CD4-positive, CD25-positive, alpha-beta regulatory T cell (primary cell): ENCODE data around the gene ZNF598. TPM values are rescaled to one million over a fixed set of nuclear protein-coding genes. Genes with fewer than 3 reads are reported as not detected.
"Not testable (repeated sequence)": the region's sequence is repeated elsewhere in the genome, so short reads cannot be mapped to it uniquely, and the experiment has no call there.

Source experiments
- ATAC-seq, 2 donors: fragments of 150-1000 bp; cut with Tn5 transposase; one replicate each; pipeline ENCODE4 v1.10.0; 2021; ENCODE audit warnings: low read depth in 2 of 2, moderate number of reproducible peaks in 2 of 2, moderate library complexity in 1 of 2
- DNase-seq, 3 donors: peaks; one replicate each; pipeline versions ENCODE4 v3.0.0 to v3.0.0-alpha.2; 2012 to 2022; ENCODE audit warnings: mixed read lengths in 1 of 3
- H3K27ac ChIP-seq: one replicate; pipeline ENCODE4 v1.7.0; 2013; ENCODE audit warnings: mild to moderate bottlenecking, low read length; ENCODE audit not compliant: insufficient read depth, poor library complexity, severe bottlenecking
- H3K27me3 ChIP-seq: one replicate; pipeline ENCODE4 v1.7.0; 2013; ENCODE audit warnings: low read length; ENCODE audit not compliant: control insufficient read depth, insufficient read depth
- H3K36me3 ChIP-seq: one replicate; pipeline ENCODE4 v1.7.0; 2013; ENCODE audit warnings: mild to moderate bottlenecking, low read length, moderate library complexity; ENCODE audit not compliant: control insufficient read depth, insufficient read depth
- H3K4me1 ChIP-seq: 2 replicates; pipeline ENCODE4 v1.7.0; 2013; ENCODE audit warnings: mild to moderate bottlenecking, low read length; ENCODE audit not compliant: insufficient read depth, control insufficient read depth, poor library complexity, severe bottlenecking
- H3K4me3 ChIP-seq: one replicate; pipeline ENCODE4 v1.7.0; 2013; ENCODE audit warnings: low read depth, mild to moderate bottlenecking, low read length, moderate library complexity
- H3K9me3 ChIP-seq, 2 experiments: 1 replicate in 1 of 2; 2 replicates in 1 of 2; pipeline ENCODE4 v1.7.0; 2013; ENCODE audit warnings: low read length in 2 of 2, mild to moderate bottlenecking in 1 of 2, moderate library complexity in 1 of 2; ENCODE audit not compliant: control insufficient read depth in 2 of 2
- H3K27ac Mint-ChIP-seq, 3 donors: one replicate each; pipeline ENCODE4 v1.8.0; 2020 to 2022; ENCODE audit warnings: mild to moderate bottlenecking in 3 of 3, mixed read lengths in 3 of 3, moderate library complexity in 2 of 3
- H3K27me3 Mint-ChIP-seq: one replicate; pipeline ENCODE4 v1.8.0; 2022; ENCODE audit warnings: mild to moderate bottlenecking, mixed read lengths
- H3K36me3 Mint-ChIP-seq: one replicate; pipeline ENCODE4 v1.8.0; 2020; ENCODE audit warnings: mixed read lengths
- H3K4me1 Mint-ChIP-seq, 4 donors: one replicate each; pipeline ENCODE4 v1.8.0; 2020 to 2022; ENCODE audit warnings: mixed read lengths in 4 of 4, mild to moderate bottlenecking in 1 of 4
- H3K4me3 Mint-ChIP-seq, 4 donors: one replicate each; pipeline ENCODE4 v1.8.0; 2020 to 2022; ENCODE audit warnings: mild to moderate bottlenecking in 4 of 4, mixed read lengths in 4 of 4, moderate library complexity in 3 of 4
- H3K9me3 Mint-ChIP-seq, 7 donors: one replicate each; pipeline ENCODE4 v1.8.0; 2020 to 2022; ENCODE audit warnings: mixed read lengths in 7 of 7, mild to moderate bottlenecking in 3 of 7, moderate library complexity in 2 of 7
- polyA plus RNA-seq, 4 donors: library from polyadenylated mRNA; unstranded; fragments of 300-500 nt; fragmentation: Illumina TruSeq; gene quantifications; one replicate each; pipeline ENCODE4 v1.2.3, GENCODE V29; 2021
- total RNA-seq: library from RNA; stranded (reverse); gene quantifications from one replicate; pipeline ENCODE4 v1.2.3, GENCODE V29; 2022

The ZNF598 gene
- total and polyA plus RNA-seq, 5 donors from 2014 or later, result 1.8 to 48.2 (median 3.0) TPM

DNA sequence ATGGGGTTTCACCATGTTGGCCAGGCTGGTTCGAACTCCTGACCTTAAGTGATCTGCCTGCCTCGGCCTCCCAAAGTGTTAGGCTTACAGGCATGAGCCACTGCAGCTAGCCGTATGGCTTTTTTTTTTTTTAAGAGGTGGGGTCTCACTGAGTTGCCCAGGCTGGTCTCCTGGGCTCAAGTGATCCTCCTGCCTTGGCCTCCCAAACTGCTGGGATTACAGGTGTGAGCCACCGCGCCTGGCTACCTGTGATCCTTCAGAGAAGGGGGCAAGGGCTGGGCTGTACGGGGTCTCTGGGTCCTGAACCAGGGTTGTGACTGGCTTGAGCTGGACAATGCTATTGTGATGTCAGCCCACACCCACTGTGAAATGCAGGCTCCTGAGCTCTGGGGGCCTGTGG lies 43.2 kb downstream of the ZNF598 start, which contains the start of gene RNF151:
RNF151 (plus strand) TSS at position 397 of the 400 bp plus-strand sequence. CDS start 26 bp downstream, outside the sequence.
- Histone ChIP-seq H3K36me3 (peaks cover 14% of the 10 kb centered on the region), H3K4me1 (peaks cover 38% of the 10 kb centered on the region), H3K9me3 (no peaks in the 10 kb centered on the region), H3K27ac (peak within 1 kb of the TSS; percentile 98), H3K27me3 (no peaks in the 10 kb centered on the region), H3K4me3 (peak within 1 kb of the TSS; percentile 71)
- peak within 1 kb of the TSS; percentile 94 to 97 (median 96) for H3K4me3 Mint-ChIP-seq
- H3K36me3 Mint-ChIP-seq, result peaks cover 13% of the 10 kb centered on the region
- peak within 1 kb of the TSS; percentile 69 to 97 (median 97) for H3K27ac Mint-ChIP-seq
- peaks cover 6% of the 10 kb centered on the region for H3K27me3 Mint-ChIP-seq
- DNase-seq, result no peak
- H3K4me1 Mint-ChIP-seq, result peaks cover 3 to 47% (median 25%) of the 10 kb centered on the region in 4 donors
- no peak for ATAC-seq
- H3K9me3 Mint-ChIP-seq, result peaks cover 0 to 3% (median 0%) of the 10 kb centered on the region in 7 donors

DNA sequence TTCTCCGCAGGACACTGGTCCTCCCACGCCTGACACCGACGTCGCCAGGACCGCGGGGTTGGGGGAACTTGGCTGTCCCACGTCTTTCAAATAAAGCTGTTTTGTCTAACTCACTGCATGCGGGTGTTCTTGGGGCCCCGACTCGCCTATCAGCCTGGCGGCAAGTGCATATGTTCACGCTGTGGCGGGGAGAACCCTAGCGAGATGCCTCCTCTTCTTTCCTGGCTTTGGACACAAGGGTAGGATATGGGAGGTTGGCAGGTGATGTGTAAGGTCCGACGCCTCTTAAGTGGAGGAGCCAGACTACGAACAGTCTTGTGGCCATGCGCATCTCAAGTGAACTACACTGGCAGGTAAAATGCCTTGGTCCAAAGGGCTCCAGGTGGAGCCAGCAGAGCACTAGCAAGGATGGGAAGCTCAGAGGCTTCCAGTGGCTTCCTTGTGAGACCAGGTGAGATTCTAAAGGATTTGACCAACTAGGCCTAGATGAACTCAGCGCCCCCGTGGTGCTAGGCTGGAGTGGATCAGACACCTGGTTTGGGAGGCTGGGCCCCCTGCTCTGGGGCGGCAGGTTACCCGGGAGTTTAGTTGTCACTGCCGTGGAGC lies 44.1 kb downstream of the ZNF598 start:
- Histone ChIP-seq H3K27me3 (no peaks in the 10 kb centered on the region), H3K4me3 (peak overlapping the region; percentile 71), H3K4me1 (peaks cover 39% of the 10 kb centered on the region), H3K9me3 (no peaks in the 10 kb centered on the region), H3K36me3 (peaks cover 16% of the 10 kb centered on the region), H3K27ac (peak overlapping the region; percentile 98)
- H3K36me3 Mint-ChIP-seq, result peaks cover 18% of the 10 kb centered on the region
- H3K27ac Mint-ChIP-seq, result peak overlapping the region; percentile 70 to 97 (median 97)
- peaks cover 8 to 48% (median 27%) of the 10 kb centered on the region in 4 donors for H3K4me1 Mint-ChIP-seq
- ATAC-seq (no peak), DNase-seq (peak in 2 of 3 donors; percentile 29 to 34)
- H3K27me3 Mint-ChIP-seq, result peaks cover 6% of the 10 kb centered on the region
- H3K9me3 Mint-ChIP-seq, result peaks cover 0 to 3% (median 0%) of the 10 kb centered on the region in 7 donors
- peak overlapping the region; percentile 94 to 97 (median 96) for H3K4me3 Mint-ChIP-seq

DNA sequence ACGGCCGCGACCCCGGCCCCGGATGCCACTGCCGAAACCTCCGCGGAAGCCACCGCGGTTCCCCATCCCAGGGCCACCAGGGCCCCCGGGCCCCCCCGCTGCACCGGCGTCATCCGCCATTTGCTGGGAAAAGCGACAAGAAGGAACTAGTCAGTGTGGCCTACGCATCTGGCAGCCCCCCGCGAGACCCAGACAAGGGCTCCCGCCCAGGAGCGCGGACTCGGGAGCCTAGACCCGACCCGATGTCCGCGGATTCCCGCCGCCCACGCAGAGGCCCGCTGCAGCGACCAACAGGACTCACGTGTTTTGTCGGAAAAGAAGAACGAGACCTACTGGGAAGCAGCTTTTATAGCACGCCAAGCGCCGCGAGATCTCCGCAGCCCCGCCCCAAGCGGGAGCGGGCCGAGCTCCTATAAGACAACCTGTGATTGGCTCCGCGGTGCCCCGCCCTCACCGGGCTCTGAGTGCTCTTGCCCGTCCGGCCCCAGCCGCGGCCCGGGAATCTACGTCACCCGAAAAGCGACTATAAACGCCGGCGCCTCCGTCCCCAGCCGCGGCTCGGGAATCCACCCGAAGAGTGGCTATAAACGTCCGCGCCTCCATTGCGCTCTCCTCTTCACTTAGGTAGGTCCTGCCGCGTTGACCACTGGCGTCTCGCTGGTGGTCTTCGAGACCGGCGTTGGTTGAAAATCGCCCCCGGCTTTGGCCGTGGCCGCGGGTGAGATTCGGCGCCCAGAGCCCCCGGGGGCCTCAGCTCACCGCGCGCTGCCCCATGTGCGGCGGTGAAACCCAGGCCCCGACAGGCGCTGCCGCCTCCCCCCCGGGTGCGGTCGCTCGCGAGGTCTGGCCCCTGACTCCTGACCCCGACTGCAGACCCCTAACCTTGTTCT lies 44.9 kb downstream of the ZNF598 start, which contains the start of gene RPS2:
RPS2 (minus strand) TSS at position 321 of the 890 bp plus-strand sequence; CDS start at position 120, 201 bp downstream.
- Histone ChIP-seq H3K4me3 (peak within 1 kb of the TSS; percentile 74), H3K27me3 (no peaks in the 10 kb centered on the region), H3K9me3 (no peaks in the 10 kb centered on the region), H3K27ac (peak within 1 kb of the TSS; percentile 98), H3K4me1 (peaks cover 46% of the 10 kb centered on the region), H3K36me3 (peaks cover 16% of the 10 kb centered on the region)
- H3K36me3 Mint-ChIP-seq, result peaks cover 18% of the 10 kb centered on the region
- DNase-seq, result peak; percentile 98 to 99 (median 99)
- H3K27me3 Mint-ChIP-seq, result peaks cover 6% of the 10 kb centered on the region
- H3K4me1 Mint-ChIP-seq, result peaks cover 11 to 50% (median 32%) of the 10 kb centered on the region in 4 donors
- H3K4me3 Mint-ChIP-seq, result peak within 1 kb of the TSS; percentile 94 to 97 (median 96)
- peak within 1 kb of the TSS; percentile 97 to 98 (median 97) for H3K27ac Mint-ChIP-seq
- H3K9me3 Mint-ChIP-seq, result peaks cover 0 to 4% (median 0%) of the 10 kb centered on the region in 7 donors
- peak; percentile 93 to 95 for ATAC-seq

DNA sequence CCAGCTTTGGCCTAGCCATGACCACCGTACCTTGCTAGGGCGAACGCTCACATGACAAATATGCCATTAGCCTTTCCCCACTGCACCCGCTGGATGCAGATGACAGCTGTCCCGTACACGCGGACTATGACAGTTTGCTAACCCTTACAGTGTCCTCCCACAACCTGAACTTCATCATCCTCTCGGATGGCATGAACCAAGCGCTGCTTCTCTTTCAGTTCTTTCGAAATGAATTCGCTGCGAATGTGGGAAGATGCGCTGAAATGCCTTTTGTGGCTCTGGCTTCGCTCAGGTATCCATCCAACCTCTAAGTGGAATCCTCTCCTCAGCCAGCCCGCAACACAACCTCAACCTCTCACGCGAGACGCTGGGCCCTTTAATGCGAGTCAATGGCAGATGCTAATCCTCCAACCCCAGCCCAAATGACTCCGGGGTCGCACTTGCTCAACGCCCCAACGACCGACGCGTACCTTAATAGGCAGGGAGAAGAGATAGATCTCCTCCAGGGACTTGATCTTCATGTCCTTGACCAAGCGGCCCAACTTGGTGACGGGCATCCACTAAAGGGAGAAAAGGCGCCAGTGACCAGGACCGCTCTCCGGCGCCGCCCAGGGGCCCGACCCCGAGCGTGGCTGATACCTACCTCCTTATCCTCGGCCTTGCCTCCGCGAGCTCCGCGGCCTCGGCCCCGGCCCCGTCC lies 45.7 kb downstream of the ZNF598 start:
- H3K4me3 ChIP-seq, result peak overlapping the region; percentile 74
- Mint-ChIP-seq H3K9me3 (peaks cover 0 to 4% (median 0%) of the 10 kb centered on the region in 7 donors), H3K4me1 (peaks cover 11 to 55% (median 32%) of the 10 kb centered on the region in 4 donors), H3K4me3 (peak overlapping the region; percentile 94 to 97 (median 96)), H3K27ac (peak overlapping the region; percentile 95 to 98 (median 97)), H3K36me3 (peaks cover 18% of the 10 kb centered on the region), H3K27me3 (peaks cover 6% of the 10 kb centered on the region)
- peak overlapping the region; percentile 98 for H3K27ac ChIP-seq
- no peaks in the 10 kb centered on the region for H3K9me3 ChIP-seq
- peaks cover 52% of the 10 kb centered on the region for H3K4me1 ChIP-seq
- peak in 2 of 3 donors; percentile 23 to 49 for DNase-seq
- peaks cover 16% of the 10 kb centered on the region for H3K36me3 ChIP-seq
- H3K27me3 ChIP-seq, result no peaks in the 10 kb centered on the region
- ATAC-seq, result peak in 1 of 2 donors; percentile 6

DNA sequence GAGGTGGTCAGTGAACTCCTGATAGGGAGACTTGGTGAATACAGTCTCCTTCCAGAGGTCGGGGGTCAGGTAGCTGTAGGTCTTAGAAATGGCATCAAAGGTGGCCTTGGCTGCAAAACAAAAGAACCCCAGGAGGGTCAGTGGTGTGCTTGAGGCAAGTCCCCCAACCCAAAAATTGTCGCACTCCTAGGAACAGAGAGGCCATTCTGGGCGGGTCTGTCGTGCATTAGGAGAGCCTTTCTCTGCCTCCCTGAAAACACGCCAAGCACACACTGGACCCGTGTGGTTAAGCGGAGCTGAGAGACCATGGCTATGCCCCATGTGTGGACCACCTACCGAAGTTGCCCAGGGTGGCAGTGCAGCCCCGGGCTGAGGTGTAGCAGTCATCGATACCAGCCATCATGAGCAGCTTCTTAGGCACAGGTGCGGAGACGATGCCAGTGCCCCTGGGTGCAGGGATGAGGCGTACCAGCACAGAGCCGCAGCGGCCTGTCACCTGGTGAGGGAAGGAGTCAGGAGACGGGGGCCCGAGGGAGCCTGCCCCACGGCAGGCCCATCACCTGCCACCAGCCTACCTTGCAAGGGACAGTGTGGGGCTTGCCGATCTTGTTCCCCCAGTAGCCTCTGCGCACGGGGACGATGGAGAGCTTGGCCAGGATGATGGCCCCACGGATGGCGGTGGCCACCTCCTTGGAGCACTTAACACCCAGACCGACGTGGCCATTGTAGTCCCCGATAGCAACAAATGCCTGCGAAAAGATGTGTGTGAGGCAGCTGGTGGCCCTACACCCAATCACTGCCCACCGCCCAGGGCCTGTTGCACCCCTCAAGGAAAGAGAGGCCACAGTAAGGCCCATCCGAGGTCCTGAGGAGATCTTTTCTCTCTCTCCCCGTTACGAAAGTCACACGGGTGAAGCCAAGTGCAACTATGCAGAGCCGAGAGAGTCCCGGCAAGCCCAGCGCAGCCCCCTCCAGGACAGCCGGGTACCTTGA lies 47.2 kb downstream of the ZNF598 start:
- not testable (repeated sequence) for H3K27me3 ChIP-seq, ATAC-seq, H3K9me3 Mint-ChIP-seq, DNase-seq, H3K9me3 ChIP-seq, H3K4me3 ChIP-seq, H3K27me3 Mint-ChIP-seq
- Histone ChIP-seq H3K4me1 (peaks cover 55% of the 10 kb centered on the region), H3K36me3 (peaks cover 16% of the 10 kb centered on the region), H3K27ac (peak overlapping the region; percentile 98)
- H3K27ac Mint-ChIP-seq, result peak overlapping the region; percentile 95 to 98 (median 97)
- peak overlapping the region; percentile 94 to 97 (median 96) for H3K4me3 Mint-ChIP-seq
- H3K4me1 Mint-ChIP-seq, result peaks cover 11 to 56% (median 32%) of the 10 kb centered on the region in 4 donors
- H3K36me3 Mint-ChIP-seq, result peaks cover 18% of the 10 kb centered on the region

DNA sequence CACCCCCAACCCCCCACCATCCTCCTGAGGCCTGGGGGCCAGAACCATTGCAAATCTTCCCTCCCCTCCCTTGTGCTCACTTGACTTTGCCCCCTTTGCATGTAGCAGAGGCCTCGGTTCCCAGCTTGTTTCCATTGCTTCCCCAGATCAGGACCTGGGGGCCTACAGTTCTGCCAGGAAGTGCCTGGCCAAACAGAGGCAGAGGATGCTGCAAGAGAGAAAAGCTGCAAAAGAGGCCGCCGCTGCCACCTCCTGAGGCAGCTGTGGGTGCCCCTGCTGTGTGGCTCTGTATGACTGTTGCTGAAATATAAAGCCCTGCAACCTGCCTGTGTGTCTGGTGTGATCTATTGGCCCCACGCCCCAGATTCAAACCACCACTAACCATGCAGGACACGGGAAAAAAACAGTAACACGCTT lies 48.0 kb downstream of the ZNF598 start:
- Histone ChIP-seq H3K9me3 (no peaks in the 10 kb centered on the region), H3K36me3 (peaks cover 16% of the 10 kb centered on the region), H3K4me3 (no peak overlapping the region), H3K27ac (peak overlapping the region; percentile 41), H3K4me1 (peaks cover 55% of the 10 kb centered on the region), H3K27me3 (no peaks in the 10 kb centered on the region)
- DNase-seq (peak in 1 of 3 donors; percentile 28), ATAC-seq (no peak)
- Mint-ChIP-seq H3K36me3 (peaks cover 18% of the 10 kb centered on the region), H3K4me1 (peaks cover 11 to 56% (median 32%) of the 10 kb centered on the region in 4 donors), H3K9me3 (peaks cover 0 to 4% (median 0%) of the 10 kb centered on the region in 7 donors), H3K27ac (peak overlapping the region in 2 of 3 donors; percentile 48 to 54), H3K27me3 (peaks cover 6% of the 10 kb centered on the region), H3K4me3 (peak overlapping the region; percentile 62 to 97 (median 82))
